ENCODE results near the gene BTN1A1. TPM values are rescaled to one million over a fixed set of nuclear protein-coding genes. Genes with fewer than 3 reads are reported as not detected.
A peak's percentile ranks its signal among the peaks of the same experiment; 100 is the strongest.
"Not testable (repeated sequence)": the region's sequence is repeated elsewhere in the genome, so short reads cannot be mapped to it uniquely, and the experiment has no call there.

BTN1A1 gene, protein sequence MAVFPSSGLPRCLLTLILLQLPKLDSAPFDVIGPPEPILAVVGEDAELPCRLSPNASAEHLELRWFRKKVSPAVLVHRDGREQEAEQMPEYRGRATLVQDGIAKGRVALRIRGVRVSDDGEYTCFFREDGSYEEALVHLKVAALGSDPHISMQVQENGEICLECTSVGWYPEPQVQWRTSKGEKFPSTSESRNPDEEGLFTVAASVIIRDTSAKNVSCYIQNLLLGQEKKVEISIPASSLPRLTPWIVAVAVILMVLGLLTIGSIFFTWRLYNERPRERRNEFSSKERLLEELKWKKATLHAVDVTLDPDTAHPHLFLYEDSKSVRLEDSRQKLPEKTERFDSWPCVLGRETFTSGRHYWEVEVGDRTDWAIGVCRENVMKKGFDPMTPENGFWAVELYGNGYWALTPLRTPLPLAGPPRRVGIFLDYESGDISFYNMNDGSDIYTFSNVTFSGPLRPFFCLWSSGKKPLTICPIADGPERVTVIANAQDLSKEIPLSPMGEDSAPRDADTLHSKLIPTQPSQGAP
- total RNA-seq (under 1 TPM in 1 of 2 donors, not detected in 1; 0.10 TPM), total RNA-seq (0 to 0.12 reads per million in 2 donors)

DNA sequence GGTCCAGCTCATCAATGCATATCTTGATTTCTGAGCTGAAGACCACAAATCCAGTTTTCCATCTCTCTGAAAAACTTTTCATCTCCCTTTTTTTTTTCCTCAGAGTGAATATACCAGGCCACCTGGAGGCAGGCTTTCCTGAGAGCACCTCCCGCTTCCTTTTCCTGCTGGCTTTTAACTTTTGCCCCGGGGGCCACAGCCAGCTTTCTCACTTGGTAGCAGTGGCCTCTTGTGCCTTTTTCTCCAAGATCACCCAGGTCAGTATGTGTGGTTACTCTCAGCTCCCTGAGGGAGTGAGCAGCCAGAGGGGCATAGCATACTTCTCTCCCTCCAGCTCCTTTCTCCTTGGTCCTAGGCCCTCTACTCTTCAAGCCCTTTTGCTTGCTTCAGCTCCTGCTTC, at the start of gene BTN1A1:
TSS of gene BTN1A1 (plus strand) at position 202 of the 400 bp plus-strand sequence. CDS start 984 bp downstream, outside the sequence.
- Mint-ChIP-seq H3K4me1 (peaks cover 17% of the 10 kb centered on the region), H3K27me3 (peaks cover 27% of the 10 kb centered on the region), H3K27ac (no peak within 1 kb of the TSS), H3K4me3 (peak within 1 kb of the TSS; percentile 79), H3K36me3 (ENCODE audit: low read depth) (peaks cover 2% of the 10 kb centered on the region)
- no peaks in the 10 kb centered on the region for H3K9me3 ChIP-seq (ENCODE audit: control insufficient read depth, low read length, poor library complexity, severe bottlenecking)
- DNase-seq = no peak
- no peak for ATAC-seq

GRCh38 chr6:26452631-26453235, 47.4 kb upstream of the BTN1A1 start:
- no peak for ATAC-seq
- H3K9me3 ChIP-seq (ENCODE audit: control insufficient read depth, low read length, poor library complexity, severe bottlenecking) = no peaks in the 10 kb centered on the region
- no peak overlapping the region for H3K4me3 Mint-ChIP-seq
- peaks cover 10% of the 10 kb centered on the region for H3K36me3 Mint-ChIP-seq (ENCODE audit: low read depth)
- peaks cover 20% of the 10 kb centered on the region for H3K4me1 Mint-ChIP-seq
- no peak overlapping the region for H3K27ac Mint-ChIP-seq
- no peaks in the 10 kb centered on the region for H3K27me3 Mint-ChIP-seq
- no peak for DNase-seq

DNA sequence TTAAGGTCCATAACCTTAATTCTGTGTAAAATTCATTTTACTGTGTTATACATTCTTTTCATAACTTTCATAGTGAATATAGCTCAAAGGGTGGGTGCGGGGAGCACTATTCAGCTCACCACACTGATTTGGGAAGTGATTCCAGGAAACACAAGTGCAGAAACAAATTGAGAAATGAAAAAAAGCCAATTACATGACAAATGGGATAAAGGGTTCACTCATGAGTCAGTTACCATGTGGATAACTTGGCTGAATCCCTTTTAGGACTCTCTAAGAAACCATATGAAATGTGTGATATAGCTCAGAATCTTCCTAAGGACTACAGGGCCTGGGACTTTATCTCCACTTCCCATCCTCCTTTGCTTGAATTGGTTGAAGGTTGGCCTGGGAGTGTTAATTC, 45.5 kb upstream of the BTN1A1 start:
- Mint-ChIP-seq H3K4me3 (peak overlapping the region; percentile 55), H3K36me3 (ENCODE audit: low read depth) (peaks cover 17% of the 10 kb centered on the region), H3K4me1 (peaks cover 25% of the 10 kb centered on the region), H3K27me3 (no peaks in the 10 kb centered on the region), H3K27ac (no peak overlapping the region)
- H3K9me3 ChIP-seq (ENCODE audit: control insufficient read depth, low read length, poor library complexity, severe bottlenecking) = no peaks in the 10 kb centered on the region
- DNase-seq = no peak
- ATAC-seq = no peak

GRCh38 chr6:26455357-26455970, 44.6 kb upstream of the BTN1A1 start:
- no peaks in the 10 kb centered on the region for H3K9me3 ChIP-seq (ENCODE audit: control insufficient read depth, low read length, poor library complexity, severe bottlenecking)
- DNase-seq (no peak), ATAC-seq (no peak)
- H3K27ac Mint-ChIP-seq = no peak overlapping the region
- peaks cover 32% of the 10 kb centered on the region for H3K4me1 Mint-ChIP-seq
- no peaks in the 10 kb centered on the region for H3K27me3 Mint-ChIP-seq
- H3K4me3 Mint-ChIP-seq = no peak overlapping the region
- peaks cover 16% of the 10 kb centered on the region for H3K36me3 Mint-ChIP-seq (ENCODE audit: low read depth)

GRCh38 chr6:26457264-26457805, 42.8 kb upstream of the BTN1A1 start:
- DNase-seq (no peak), ATAC-seq (peak; percentile 31)
- no peaks in the 10 kb centered on the region for H3K27me3 Mint-ChIP-seq
- H3K27ac Mint-ChIP-seq = peak overlapping the region; percentile 99
- H3K9me3 ChIP-seq (ENCODE audit: control insufficient read depth, low read length, poor library complexity, severe bottlenecking) = no peaks in the 10 kb centered on the region
- peak overlapping the region; percentile 100 for H3K4me3 Mint-ChIP-seq
- H3K36me3 Mint-ChIP-seq (ENCODE audit: low read depth) = peaks cover 12% of the 10 kb centered on the region
- peaks cover 42% of the 10 kb centered on the region for H3K4me1 Mint-ChIP-seq

- no peaks in the 10 kb centered on the region for H3K27me3 Mint-ChIP-seq
- ATAC-seq (peak; percentile 98), DNase-seq (peak; percentile 41 to 60 (median 43))
- peak within 1 kb of the TSS; percentile 100 for H3K4me3 Mint-ChIP-seq
- peaks cover 45% of the 10 kb centered on the region for H3K4me1 Mint-ChIP-seq
- no peaks in the 10 kb centered on the region for H3K9me3 ChIP-seq (ENCODE audit: control insufficient read depth, low read length, poor library complexity, severe bottlenecking)
- peak within 1 kb of the TSS; percentile 99 for H3K27ac Mint-ChIP-seq
- H3K36me3 Mint-ChIP-seq (ENCODE audit: low read depth) = peaks cover 12% of the 10 kb centered on the region
Observed at GRCh38 chr6:26457806-26458688, 42.1 kb upstream of the BTN1A1 start, which contains the start of gene BTN2A1. TSS of gene BTN2A1 (plus strand) at chr6:26457955. CDS start at chr6:26458637, 682 bp downstream.

- ATAC-seq (no peak), DNase-seq (no peak)
- Mint-ChIP-seq H3K4me1 (peaks cover 54% of the 10 kb centered on the region), H3K27me3 (no peaks in the 10 kb centered on the region), H3K27ac (peak overlapping the region; percentile 99), H3K4me3 (peak overlapping the region; percentile 90), H3K36me3 (ENCODE audit: low read depth) (peaks cover 15% of the 10 kb centered on the region)
- H3K9me3 ChIP-seq (ENCODE audit: control insufficient read depth, low read length, poor library complexity, severe bottlenecking) = no peaks in the 10 kb centered on the region
Observed at GRCh38 chr6:26459023-26459810, 40.9 kb upstream of the BTN1A1 start.

DNA sequence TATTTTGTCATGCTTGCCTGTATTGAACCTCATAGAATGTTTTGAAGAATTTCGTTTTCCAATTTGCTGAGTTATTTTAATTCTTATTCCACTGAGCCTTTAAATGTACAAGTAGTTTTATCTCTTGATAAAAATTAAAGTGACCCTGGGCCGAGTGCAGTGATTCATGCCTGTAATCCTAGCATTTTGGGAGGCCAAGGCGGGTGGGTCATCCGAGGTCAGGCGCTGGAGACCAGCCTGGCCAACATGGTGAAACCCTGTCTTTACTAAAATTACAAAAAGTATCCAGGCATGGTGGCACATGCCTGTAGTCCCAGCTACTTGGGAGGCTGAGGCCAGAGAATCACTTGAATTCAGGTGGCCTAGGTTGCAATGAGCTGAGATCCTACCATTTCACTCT, 38.8 kb upstream of the BTN1A1 start:
- peak overlapping the region; percentile 66 for H3K4me3 Mint-ChIP-seq
- peaks cover 27% of the 10 kb centered on the region for H3K36me3 Mint-ChIP-seq (ENCODE audit: low read depth)
- DNase-seq; H3K9me3 ChIP-seq (ENCODE audit: control insufficient read depth, low read length, poor library complexity, severe bottlenecking); ATAC-seq; H3K27me3 Mint-ChIP-seq: not testable (repeated sequence)
- H3K4me1 Mint-ChIP-seq = peaks cover 66% of the 10 kb centered on the region
- peak overlapping the region; percentile 9 for H3K27ac Mint-ChIP-seq

DNA sequence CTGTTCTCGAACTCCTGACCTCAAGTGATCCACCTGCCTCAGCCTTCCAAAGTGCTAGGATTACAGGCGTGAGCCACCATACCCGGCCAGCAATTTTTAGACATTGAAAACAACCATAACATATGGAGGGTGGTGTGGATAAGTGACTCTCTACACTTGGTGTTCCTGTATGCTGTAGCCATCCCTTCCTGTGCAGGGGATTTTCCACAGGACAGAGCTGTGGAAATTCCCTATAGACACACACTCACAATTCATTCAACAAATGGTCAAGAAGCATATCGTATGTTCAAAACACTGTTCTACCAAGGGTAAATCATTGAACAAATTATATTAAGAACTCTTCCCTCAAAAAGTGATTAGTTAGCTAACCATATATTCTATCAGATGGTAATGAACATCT, 36.1 kb upstream of the BTN1A1 start:
- peaks cover 46% of the 10 kb centered on the region for H3K4me1 Mint-ChIP-seq
- no peak for DNase-seq

GRCh38 chr6:26464416-26465131, 35.5 kb upstream of the BTN1A1 start:
- peaks cover 23% of the 10 kb centered on the region for H3K36me3 Mint-ChIP-seq (ENCODE audit: low read depth)
- H3K27me3 Mint-ChIP-seq = no peaks in the 10 kb centered on the region
- no peaks in the 10 kb centered on the region for H3K9me3 ChIP-seq (ENCODE audit: control insufficient read depth, low read length, poor library complexity, severe bottlenecking)
- DNase-seq = no peak
- H3K4me1 Mint-ChIP-seq = peaks cover 41% of the 10 kb centered on the region
- ATAC-seq = no peak
- no peak overlapping the region for H3K27ac Mint-ChIP-seq
- H3K4me3 Mint-ChIP-seq = no peak overlapping the region

More for the DNA sequence above, 36.1 kb upstream of the BTN1A1 start:
- peaks cover 26% of the 10 kb centered on the region for H3K36me3 Mint-ChIP-seq (ENCODE audit: low read depth)
- H3K27ac Mint-ChIP-seq = peak overlapping the region; percentile 72
- H3K27me3 Mint-ChIP-seq = no peaks in the 10 kb centered on the region
- H3K9me3 ChIP-seq (ENCODE audit: control insufficient read depth, low read length, poor library complexity, severe bottlenecking) = no peaks in the 10 kb centered on the region
- ATAC-seq = no peak
- peak overlapping the region; percentile 12 for H3K4me3 Mint-ChIP-seq

DNA sequence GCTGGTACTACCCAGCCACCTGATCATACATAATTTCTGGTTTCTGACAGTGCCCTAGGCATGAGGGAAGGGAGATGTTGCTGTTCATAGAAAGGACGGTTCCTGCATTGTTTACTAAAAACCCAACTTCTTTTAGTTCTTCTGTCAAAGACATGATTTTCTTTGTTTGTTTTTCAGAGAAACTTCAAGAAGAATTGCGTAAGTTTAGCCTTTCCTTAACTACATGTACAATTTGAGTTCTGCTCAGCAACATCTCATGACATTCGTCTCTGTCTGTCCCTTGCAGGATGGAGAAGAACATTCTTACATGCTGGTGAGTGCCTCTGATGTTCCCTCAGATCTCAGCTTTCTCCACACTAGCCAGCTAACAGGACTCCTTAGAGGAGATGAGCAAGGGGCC, 34.3 kb upstream of the BTN1A1 start:
- no peaks in the 10 kb centered on the region for H3K9me3 ChIP-seq (ENCODE audit: control insufficient read depth, low read length, poor library complexity, severe bottlenecking)
- H3K4me1 Mint-ChIP-seq = peaks cover 31% of the 10 kb centered on the region
- ATAC-seq (no peak), DNase-seq (no peak)
- H3K27me3 Mint-ChIP-seq = no peaks in the 10 kb centered on the region
- peaks cover 21% of the 10 kb centered on the region for H3K36me3 Mint-ChIP-seq (ENCODE audit: low read depth)
- H3K27ac Mint-ChIP-seq = no peak overlapping the region
- no peak overlapping the region for H3K4me3 Mint-ChIP-seq
